NCI-H1417 treated with DMSO at 0.1 percent for 48 hours (cell line): Measurements from ENCODE around the gene ATN1.

ENCODE experiments used
- DNase-seq: peaks from one replicate; lab custom pipeline; 2025; lab: John Stamatoyannopoulos, UW

The ATN1 gene

GRCh38 chr12:6975297-6976032 lies 47.7 kb downstream of the ATN1 start:
- no peak for DNase-seq

DNA sequence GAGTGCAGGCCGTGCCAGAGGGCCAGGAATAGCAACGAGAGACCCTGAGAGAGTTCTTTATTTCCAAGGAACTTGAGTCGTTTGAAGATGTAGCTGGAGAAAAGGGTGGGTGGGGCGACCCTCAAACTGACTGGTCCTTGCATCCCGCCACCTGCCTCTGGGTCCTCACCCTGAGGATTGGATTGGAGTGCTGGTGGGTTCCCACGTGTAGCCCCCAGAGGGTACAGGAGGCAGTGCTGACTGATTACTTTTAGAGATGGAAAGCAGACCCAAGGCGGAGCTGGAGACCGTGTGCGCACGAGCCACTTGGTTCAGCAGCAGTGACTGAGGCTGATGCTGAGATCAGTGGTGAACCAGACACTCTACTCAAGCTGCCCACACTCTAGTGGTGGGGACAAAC lies 49.9 kb downstream of the ATN1 start:
- no peak for DNase-seq

GRCh38 chr12:6978188-6978587 lies 50.4 kb downstream of the ATN1 start:
- DNase-seq = no peak

- no peak for DNase-seq
Observed at GRCh38 chr12:6978611-6979011, 50.9 kb downstream of the ATN1 start.

- DNase-seq = no peak
Observed at GRCh38 chr12:6979021-6979420, 51.3 kb downstream of the ATN1 start.

- no peak for DNase-seq
Observed at GRCh38 chr12:6979453-6979852, 51.7 kb downstream of the ATN1 start.

DNA sequence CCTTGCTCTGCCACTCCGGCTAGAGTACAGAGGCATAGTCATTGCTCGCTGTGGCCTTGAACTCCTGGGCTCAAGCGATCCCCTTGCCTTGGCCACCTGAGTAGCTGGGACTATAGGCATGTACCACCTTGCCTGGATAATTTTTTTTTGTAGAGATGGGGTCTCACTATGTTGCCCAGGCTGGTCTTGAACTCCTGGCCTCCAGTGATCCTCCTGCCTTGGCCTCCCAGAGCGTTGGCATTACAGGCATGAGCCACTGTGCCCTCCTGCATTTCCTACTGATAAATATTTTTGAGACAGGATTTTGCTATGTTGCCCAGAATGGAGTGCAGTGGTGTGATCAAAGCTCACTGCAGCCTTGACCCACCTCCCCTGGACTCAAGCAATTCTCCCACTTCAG lies 52.3 kb downstream of the ATN1 start:
- no peak for DNase-seq

DNA sequence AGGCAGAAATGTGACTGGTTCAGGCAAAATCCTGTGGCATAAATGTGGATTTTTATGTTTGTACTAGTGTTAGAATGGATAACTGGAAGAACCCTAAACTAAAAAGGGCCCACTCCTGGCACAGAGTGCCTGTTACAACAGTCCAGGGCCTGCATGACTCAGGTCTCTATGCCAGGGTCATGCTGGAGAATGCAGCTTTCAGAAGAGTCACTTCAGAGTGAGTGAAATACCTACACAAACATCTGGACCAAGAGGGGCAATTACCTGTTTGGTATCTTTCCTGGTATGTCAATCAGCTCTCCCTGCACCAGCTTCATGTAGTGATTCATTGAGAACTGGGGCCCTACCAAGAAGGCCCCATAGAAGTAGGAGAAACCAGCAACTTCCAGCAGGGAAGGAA lies 53.0 kb downstream of the ATN1 start:
- DNase-seq = no peak

DNA sequence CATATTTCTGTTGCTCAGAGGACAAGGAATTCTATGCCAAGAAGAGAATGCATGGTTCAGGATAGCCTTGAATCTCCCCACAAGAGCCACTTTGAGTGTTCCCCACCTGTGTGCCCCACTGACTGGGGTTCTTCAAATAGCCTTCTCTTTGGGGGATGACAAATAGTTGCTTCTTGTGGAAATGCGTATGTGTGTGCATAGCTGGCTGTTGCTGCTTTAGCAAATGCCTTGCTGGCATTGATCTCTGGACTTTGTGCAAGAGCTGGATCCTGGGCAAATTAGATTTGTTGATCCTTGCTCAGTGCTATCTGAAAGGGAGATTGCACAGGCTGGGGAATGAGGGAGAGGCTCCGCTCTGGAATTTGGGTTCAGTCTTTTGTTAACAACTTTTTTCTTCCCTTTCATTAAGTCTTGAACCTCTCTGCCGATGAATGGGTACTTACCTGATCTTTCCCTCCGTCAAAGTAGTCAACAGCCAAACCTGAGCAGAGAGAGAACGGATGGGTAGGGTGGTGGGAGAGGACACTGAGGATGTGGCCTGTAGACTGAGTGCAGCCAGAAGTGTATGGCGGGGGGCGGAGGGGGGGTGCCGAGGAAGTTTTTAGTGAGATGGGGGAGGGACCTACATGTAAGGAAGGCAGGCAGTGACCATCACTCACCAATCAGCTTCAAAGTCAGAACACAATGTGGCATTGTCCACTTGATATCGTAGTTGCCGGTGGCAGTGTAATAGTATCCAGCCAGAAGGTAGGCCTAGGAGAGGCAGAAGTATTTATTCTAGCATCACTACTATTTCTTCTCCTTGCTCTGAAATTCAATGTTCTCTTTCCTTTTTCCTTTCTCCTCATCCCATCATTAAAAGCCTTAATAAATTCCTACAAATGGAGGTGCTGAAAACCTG lies 53.6 kb downstream of the ATN1 start:
- no peak for DNase-seq

DNA sequence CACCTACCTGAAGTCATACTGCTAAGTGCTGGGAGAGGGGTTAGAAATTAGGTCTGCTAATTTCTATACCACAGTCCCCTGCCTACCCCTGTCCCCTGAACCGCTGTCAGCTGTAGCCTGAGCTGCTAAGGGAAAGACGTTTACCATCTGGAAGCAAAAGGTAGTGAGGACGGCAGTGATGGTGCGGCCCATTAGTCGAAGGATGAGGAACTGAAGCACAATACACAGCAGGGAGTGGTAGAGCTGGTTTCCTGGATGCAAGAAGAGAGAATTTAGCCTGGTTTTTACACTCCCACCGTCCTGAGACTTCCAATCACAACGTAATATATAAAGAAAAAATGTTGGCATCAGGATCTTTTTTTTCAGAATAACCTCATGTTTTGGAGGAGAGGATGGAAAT lies 54.8 kb downstream of the ATN1 start:
- no peak for DNase-seq

- no peak for DNase-seq
Observed at GRCh38 chr12:6987956-6988553, 60.3 kb downstream of the ATN1 start.
